HG03064 (cell line): ENCODE measurements around the gene ATF1.
"Not testable (repeated sequence)": the region's sequence is repeated elsewhere in the genome, so short reads cannot be mapped to it uniquely, and the experiment has no call there.

Source experiments
- ATAC-seq: cut with Tn5 transposase; IDR thresholded peaks from one replicate; pipeline ENCODE4 v1.9.1; 2021; ENCODE audit warnings: low read depth; ENCODE audit not compliant: unreplicated experiment

Gene ATF1

DNA sequence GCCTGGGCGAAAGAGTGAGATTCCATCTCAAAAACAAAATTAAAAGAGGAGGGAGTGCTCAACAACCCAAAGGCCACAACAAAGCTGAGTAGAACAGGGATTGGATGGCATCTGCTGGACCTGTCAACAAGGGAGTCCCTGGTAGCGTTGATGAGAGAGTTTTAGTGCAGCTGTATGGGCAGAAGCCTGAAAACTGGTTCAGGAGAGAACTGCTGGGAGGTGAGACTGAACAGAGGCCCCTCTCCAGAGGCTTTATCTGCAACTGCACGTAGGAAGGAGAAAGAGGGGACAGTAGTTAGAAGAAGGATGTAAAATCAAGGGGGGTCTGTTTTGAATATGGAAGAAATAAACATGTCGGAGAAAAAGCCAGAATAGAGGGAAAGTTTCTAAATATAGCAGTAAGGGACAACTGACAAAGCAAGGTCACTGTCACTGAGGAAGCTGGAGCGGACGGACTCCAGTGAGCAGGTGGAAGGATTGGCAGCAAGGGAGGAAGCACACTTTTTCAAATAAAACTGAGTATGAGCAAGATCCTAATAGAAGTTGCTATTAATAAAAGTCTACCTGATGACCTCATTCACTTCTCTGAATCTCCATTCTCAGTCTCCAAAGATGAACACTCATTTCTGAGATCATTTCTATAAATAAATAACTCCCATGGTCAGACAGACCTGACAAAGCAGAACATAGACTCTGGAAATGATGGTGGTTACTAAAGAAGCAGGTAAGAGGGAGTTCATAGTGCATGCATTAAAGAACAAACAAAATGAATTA, 11.8 kb upstream of the ATF1 start:
- no peak for ATAC-seq

GRCh38 chr12:50753232-50753769, 10.6 kb upstream of the ATF1 start:
- no peak for ATAC-seq

GRCh38 chr12:50764286-50765094, 589 bp downstream of the ATF1 start:
- ATAC-seq = no peak

GRCh38 chr12:50765095-50765911, 1.4 kb downstream of the ATF1 start:
- no peak for ATAC-seq

GRCh38 chr12:50768391-50768790, 4.5 kb downstream of the ATF1 start:
- ATAC-seq = no peak

- not testable (repeated sequence) for ATAC-seq
These were observed 4.9 kb downstream of the ATF1 start for GRCh38 chr12:50768813-50769212.

DNA sequence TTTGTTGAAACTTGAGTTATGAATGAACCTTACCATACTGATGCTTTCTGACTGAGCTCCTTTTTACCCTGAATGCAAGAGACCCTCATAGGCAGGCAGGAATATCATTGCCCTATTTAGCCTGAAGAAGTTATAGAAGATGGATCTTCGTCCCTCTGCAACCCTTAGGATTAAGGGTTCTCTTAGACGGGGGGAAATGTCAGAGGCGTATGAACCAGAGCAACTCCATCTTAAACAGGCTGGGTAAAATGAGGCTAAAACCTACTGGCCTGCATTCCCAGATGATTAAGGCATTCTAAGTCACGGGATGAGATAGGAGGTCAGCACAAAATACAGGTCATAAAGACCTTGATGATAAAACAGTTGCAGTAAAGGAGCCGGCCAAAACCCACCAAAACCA, 7.5 kb downstream of the ATF1 start:
- no peak for ATAC-seq

DNA sequence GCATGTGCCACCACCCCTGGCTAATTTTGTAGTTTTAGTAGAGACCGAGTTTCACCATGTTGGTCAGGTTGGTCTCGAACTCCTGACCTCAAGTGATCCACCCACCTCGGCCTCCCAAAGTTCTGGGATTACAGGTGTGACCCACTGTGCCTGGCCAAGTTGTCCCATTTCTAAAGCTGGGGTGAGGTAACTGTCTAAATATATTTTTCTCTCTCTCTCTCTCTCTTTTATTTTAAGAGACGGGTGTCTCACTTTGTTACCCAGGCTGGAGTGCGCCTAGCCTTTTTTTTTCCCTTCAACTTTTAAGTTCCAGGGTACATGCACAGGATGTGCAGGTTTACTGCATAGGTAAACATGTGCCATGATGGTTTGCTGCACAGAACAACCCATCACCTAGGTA, 8.6 kb downstream of the ATF1 start:
- no peak for ATAC-seq

GRCh38 chr12:50772877-50773276, 9.0 kb downstream of the ATF1 start:
- no peak for ATAC-seq

DNA sequence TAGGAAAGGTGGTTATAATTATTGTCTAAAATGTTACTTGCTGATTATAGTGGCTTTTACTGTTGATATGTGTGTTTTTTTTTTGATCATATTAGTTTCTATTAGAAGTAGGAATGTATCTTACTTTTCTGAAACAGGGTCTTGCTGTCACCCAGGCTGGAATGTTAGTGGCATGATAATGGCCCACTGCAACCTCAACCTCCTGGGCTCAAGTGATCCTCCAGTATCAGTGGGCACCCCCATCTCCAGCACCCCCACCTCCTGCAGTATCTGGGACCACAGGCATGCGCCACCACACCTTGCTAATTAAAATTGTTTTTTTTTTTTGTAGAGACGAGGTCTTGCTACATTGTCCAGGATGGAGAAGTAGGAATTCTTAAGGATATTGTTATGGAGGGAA, 11.3 kb downstream of the ATF1 start:
- no peak for ATAC-seq

DNA sequence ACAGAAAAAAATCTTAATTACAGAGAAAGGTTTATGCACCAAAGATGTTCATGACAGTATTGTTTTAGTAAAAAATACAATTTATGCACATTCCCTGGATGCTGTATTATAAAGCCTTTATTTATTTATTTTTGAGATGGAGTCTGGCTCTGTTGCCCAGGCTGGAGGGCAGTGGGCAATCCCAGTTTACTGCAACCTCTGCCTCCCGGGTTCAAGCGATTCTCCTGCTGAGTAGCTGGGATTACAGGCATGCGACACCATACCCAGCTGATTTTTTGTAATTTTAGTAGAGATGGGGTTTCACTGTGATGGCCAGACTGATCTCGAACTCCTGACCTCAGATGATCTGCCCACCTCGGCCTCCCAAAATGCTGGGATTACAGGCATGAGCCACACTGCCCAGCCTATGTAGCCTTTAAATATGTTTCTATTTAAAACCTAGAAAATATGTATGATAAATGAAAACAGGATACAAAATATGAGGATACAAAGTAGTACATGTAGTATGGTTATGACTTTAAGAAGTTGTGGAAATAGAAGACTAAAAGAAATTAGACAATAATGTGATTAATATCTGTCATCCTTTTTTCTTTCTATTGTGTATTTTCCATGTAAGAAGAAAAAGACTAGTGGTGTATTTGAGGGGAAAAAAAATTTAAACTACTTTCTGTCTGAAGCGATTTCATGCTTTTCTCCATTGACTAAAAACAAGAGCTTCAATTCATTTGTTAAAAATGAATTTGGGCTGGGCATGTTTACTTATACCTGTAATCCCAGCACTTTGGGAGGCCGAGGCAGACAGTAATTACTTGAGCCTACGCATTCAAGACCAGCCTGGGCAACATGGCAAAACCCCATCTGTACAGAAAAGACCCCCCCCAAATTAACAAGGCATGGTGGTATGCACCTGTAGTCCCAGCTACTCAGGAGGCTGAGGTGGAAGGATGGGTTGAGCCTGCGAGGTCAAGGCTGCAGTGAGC, 13.1 kb downstream of the ATF1 start:
- ATAC-seq = no peak

DNA sequence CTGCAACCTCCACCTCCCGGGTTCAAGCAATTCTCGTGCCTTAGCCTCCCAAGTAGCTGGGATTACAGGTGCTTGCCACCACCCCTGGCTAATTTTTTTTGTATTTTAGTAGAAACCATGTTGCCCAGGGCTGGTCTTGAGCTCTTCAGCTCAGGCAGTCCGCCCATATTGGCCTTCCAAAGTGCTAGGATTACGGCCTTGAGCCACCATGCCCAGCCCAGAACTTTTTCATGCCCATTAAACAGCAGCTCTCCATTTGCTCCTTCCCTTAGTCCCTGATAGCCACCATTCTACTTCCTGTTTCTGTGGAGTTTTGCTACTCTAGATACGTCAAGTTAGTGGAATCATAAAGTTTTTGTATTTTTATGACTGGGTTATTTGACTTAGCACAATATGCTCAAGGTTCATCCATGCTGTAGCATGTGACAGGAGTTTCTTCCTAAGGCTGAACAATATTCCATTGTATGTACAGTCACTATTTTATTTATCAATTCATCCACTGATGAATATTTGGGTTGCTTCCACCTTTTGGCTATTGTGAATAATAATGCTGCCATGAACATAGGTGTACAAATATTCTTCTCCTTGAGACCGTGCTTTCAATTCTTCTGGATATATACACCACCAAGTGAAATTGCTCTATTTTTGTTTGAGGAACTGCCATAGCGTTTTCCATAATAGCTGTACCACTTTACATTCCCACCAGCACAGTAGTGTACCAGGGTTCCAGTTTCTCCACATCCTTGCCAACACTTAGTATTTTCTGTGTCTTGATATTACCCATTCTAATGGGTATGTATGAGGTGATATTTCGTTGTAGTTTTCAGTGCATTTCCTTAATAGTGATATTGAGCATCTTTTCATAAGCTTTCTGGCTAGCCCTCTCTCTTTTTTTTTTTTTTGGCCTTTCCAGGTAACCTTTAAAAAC, 15.0 kb downstream of the ATF1 start:
- ATAC-seq = no peak

DNA sequence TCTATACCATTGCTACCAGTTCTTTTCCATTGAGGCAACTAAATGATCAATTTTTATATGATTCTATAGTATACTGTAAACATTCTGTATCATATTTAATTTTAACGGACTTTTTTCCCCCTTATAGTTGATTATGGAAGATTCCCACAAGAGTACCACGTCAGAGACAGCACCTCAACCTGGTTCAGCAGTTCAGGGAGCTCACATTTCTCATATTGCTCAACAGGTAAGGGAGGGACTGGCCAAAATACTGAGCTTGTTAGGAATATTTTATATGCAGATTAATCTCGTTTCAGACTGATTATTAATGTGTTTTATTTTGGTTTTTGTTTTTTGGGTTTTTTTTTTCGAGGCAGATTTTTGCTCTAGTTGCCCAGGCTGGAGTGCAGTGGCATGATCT, 16.1 kb downstream of the ATF1 start:
- ATAC-seq = no peak

- ATAC-seq = no peak
These were observed 20.6 kb downstream of the ATF1 start for GRCh38 chr12:50784501-50784900.

GRCh38 chr12:50785406-50786001, 21.6 kb downstream of the ATF1 start:
- ATAC-seq = no peak

GRCh38 chr12:50786498-50787231, 22.8 kb downstream of the ATF1 start:
- ATAC-seq = no peak

- no peak for ATAC-seq
These were observed 23.7 kb downstream of the ATF1 start for GRCh38 chr12:50787618-50788017.

GRCh38 chr12:50788561-50788960, 24.7 kb downstream of the ATF1 start:
- ATAC-seq = no peak
